Measurements from ENCODE around the gene DHRSX. TPM values are rescaled to one million over a fixed set of nuclear protein-coding genes. Genes with fewer than 3 reads are reported as not detected.

Gene DHRSX
- polyA plus RNA-seq, 2 donors: 2.5 to 5.9 TPM

DNA sequence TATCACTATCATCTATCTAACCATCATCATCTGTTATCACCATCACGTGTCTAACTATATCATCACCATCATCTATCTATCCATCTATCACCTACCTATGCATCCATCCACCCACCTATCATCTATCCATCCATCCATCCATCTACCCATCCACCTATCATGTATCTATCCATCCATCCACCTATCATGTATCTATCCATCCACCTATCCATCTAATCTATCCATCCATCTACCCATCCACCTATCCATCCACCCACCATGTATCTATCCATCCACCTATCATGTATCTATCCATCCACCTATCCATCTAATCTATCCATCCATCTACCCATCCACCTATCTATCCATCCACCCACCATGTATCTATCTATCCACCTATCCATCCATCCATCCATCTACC, 316.7 kb downstream of the DHRSX start:
- no peaks in the 10 kb centered on the region for H3K4me1 ChIP-seq (ENCODE audit: control insufficient read depth in 2 of 2, insufficient read depth in 2 of 2, low read length in 1 of 2)
- no peak overlapping the region for H3K4me3 ChIP-seq (ENCODE audit: low read depth in 1 of 2, low read length in 2 of 2)
- no peaks in the 10 kb centered on the region for H3K36me3 ChIP-seq (ENCODE audit: control insufficient read depth in 2 of 2, insufficient read depth in 2 of 2, low read length in 1 of 2)
- H3K9me3 ChIP-seq (ENCODE audit: control insufficient read depth in 2 of 2, insufficient read depth in 1 of 2, low read depth in 1 of 2, low read length in 1 of 2): peaks cover 4 to 5% of the 10 kb centered on the region in 2 donors
- H3K27me3 ChIP-seq (ENCODE audit: control insufficient read depth in 1 of 2, insufficient read depth in 2 of 2, low read length in 2 of 2): no peaks in the 10 kb centered on the region
- 100% methylated on average over 1 of the region's 1 CpG for WGBS, 2 donors
- H3K27ac ChIP-seq (ENCODE audit: low read depth in 2 of 2, low read length in 1 of 2): no peak overlapping the region

DNA sequence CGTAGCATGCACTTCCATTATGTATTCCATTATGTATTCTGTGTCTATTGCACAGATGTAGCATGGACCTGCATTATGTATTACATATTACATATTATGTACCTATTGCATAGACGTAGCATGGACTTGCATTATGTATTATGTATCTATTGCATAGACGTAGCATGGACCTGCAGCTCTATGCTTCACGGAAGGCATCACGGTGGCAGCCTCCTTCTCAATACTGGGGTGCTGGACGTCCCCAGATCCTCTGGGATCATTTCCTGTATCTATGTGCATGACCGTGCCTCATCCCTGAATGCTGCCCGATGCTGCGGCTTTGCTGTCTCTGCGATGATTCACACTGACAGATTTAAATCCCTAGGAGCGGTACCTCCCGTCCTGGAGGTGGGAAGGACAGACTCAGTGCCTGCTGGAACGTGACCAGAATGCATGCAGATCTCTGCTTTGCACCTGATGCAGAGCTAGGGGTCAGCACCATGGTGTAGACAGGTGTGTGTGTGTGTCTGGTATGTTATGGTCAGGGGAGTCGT, 317.5 kb downstream of the DHRSX start:
- H3K27me3 ChIP-seq (ENCODE audit: control insufficient read depth in 1 of 2, insufficient read depth in 2 of 2, low read length in 2 of 2): no peaks in the 10 kb centered on the region
- H3K4me3 ChIP-seq (ENCODE audit: low read depth in 1 of 2, low read length in 2 of 2): no peak overlapping the region
- H3K9me3 ChIP-seq (ENCODE audit: control insufficient read depth in 2 of 2, insufficient read depth in 1 of 2, low read depth in 1 of 2, low read length in 1 of 2): peaks cover 4 to 5% of the 10 kb centered on the region in 2 donors
- H3K4me1 ChIP-seq (ENCODE audit: control insufficient read depth in 2 of 2, insufficient read depth in 2 of 2, low read length in 1 of 2): no peaks in the 10 kb centered on the region
- 55 to 68% methylated on average over 14 of the region's 14 CpGs for WGBS, 2 donors
- no peaks in the 10 kb centered on the region for H3K36me3 ChIP-seq (ENCODE audit: control insufficient read depth in 2 of 2, insufficient read depth in 2 of 2, low read length in 1 of 2)
- no peak overlapping the region for H3K27ac ChIP-seq (ENCODE audit: low read depth in 2 of 2, low read length in 1 of 2)

DNA sequence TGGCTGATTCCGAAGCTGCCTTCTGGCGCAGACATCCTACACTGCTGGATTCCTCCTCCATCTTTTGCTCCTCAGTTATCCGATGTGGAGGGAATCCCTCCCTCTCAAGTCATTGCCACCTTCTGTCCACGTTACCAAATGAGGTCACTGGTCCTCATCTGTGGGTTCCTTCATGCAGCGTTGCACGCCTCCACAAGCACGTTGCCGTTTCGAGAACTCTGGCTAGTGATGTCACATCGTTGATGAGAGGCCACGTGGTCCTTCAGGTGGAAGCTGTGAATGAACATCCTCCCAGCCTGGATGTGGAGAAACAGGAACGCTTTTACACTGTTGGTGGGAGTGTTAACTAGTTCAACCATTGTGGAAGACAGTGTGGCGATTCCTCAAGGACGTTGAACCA, 323.2 kb downstream of the DHRSX start:
- Histone ChIP-seq H3K36me3 (ENCODE audit: control insufficient read depth in 2 of 2, insufficient read depth in 2 of 2, low read length in 1 of 2) (no peaks in the 10 kb centered on the region), H3K4me3 (ENCODE audit: low read depth in 1 of 2, low read length in 2 of 2) (no peak overlapping the region), H3K27ac (ENCODE audit: low read depth in 2 of 2, low read length in 1 of 2) (no peak overlapping the region), H3K9me3 (ENCODE audit: control insufficient read depth in 2 of 2, insufficient read depth in 1 of 2, low read depth in 1 of 2, low read length in 1 of 2) (peaks cover 0 to 2% of the 10 kb centered on the region in 2 donors), H3K4me1 (ENCODE audit: control insufficient read depth in 2 of 2, insufficient read depth in 2 of 2, low read length in 1 of 2) (no peaks in the 10 kb centered on the region), H3K27me3 (ENCODE audit: control insufficient read depth in 1 of 2, insufficient read depth in 2 of 2, low read length in 2 of 2) (no peaks in the 10 kb centered on the region)
- 95% methylated on average over 14 of the region's 14 CpGs for WGBS, 2 donors

DNA sequence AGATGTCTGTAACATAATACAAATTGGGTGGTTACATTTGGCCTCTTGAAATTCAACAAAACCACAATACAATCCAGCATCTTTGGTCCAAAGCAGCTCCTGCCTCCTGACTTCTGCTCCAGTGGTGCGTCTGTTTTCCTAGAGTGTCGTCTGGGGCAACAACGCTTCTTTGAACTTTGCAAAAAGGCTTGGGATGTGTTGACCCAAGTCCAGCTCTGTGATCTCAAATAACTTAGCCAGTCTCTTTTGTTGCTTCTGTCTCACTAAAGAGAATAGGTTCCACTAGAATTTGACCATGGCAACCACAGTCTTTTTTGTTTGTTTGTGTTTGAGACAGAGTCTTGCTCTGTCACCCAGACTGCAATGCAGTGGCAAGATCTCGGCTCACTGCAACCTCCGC, 324.0 kb downstream of the DHRSX start:
- Histone ChIP-seq H3K27me3 (ENCODE audit: control insufficient read depth in 1 of 2, insufficient read depth in 2 of 2, low read length in 2 of 2) (no peaks in the 10 kb centered on the region), H3K36me3 (ENCODE audit: control insufficient read depth in 2 of 2, insufficient read depth in 2 of 2, low read length in 1 of 2) (no peaks in the 10 kb centered on the region), H3K4me1 (ENCODE audit: control insufficient read depth in 2 of 2, insufficient read depth in 2 of 2, low read length in 1 of 2) (no peaks in the 10 kb centered on the region), H3K9me3 (ENCODE audit: control insufficient read depth in 2 of 2, insufficient read depth in 1 of 2, low read depth in 1 of 2, low read length in 1 of 2) (peaks cover 0 to 2% of the 10 kb centered on the region in 2 donors), H3K4me3 (ENCODE audit: low read depth in 1 of 2, low read length in 2 of 2) (no peak overlapping the region), H3K27ac (ENCODE audit: low read depth in 2 of 2, low read length in 1 of 2) (no peak overlapping the region)
- 69 to 85% methylated on average over 5 of the region's 5 CpGs for WGBS, 2 donors

DNA sequence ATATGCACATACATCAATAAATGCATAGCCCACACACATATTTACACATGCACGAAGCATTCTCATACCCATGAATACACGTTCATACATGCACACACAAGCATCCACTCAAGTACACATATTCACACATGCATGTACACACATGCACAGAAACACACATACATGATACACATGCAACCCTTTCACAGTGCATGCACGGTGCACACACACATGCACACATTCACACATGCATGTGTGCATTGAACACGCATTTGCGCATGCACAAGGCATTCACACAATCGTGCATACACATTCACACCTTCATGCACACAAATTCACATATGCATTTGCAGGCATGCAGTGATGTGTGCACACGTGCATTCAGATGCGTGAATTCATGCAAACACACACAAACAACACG, 324.5 kb downstream of the DHRSX start:
- Histone ChIP-seq H3K36me3 (ENCODE audit: control insufficient read depth in 2 of 2, insufficient read depth in 2 of 2, low read length in 1 of 2) (no peaks in the 10 kb centered on the region), H3K9me3 (ENCODE audit: control insufficient read depth in 2 of 2, insufficient read depth in 1 of 2, low read depth in 1 of 2, low read length in 1 of 2) (peaks cover 0 to 2% of the 10 kb centered on the region in 2 donors), H3K4me3 (ENCODE audit: low read depth in 1 of 2, low read length in 2 of 2) (no peak overlapping the region), H3K27ac (ENCODE audit: low read depth in 2 of 2, low read length in 1 of 2) (no peak overlapping the region), H3K4me1 (ENCODE audit: control insufficient read depth in 2 of 2, insufficient read depth in 2 of 2, low read length in 1 of 2) (no peaks in the 10 kb centered on the region), H3K27me3 (ENCODE audit: control insufficient read depth in 1 of 2, insufficient read depth in 2 of 2, low read length in 2 of 2) (no peaks in the 10 kb centered on the region)
- WGBS, 2 donors: 91 to 96% methylated on average over 9 of the region's 9 CpGs

DNA sequence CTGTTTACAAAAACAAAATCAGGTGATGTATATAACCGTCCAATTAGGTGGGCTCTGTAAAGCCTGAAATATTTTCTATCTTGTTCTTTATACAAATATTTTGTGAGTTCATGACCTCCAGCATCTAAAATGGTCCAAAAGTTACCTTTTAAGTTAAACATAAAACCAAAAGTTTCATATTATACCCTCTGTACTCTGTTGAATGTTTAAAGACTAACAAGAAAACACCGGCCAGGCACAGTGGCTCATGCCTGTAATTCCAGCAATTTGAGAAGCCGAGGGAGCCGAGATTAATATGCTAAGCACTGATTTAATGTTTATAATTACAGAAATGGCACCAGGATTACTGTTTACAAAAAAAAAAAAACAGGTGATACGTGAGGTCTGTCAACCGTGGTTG, 328.4 kb downstream of the DHRSX start:
- 58 to 70% methylated on average over 6 of the region's 6 CpGs for WGBS, 2 donors
- H3K4me3 ChIP-seq (ENCODE audit: low read depth in 1 of 2, low read length in 2 of 2): no peak overlapping the region

More for the DNA sequence above, 328.4 kb downstream of the DHRSX start:
- Histone ChIP-seq H3K36me3 (ENCODE audit: control insufficient read depth in 2 of 2, insufficient read depth in 2 of 2, low read length in 1 of 2) (no peaks in the 10 kb centered on the region), H3K27ac (ENCODE audit: low read depth in 2 of 2, low read length in 1 of 2) (no peak overlapping the region), H3K4me1 (ENCODE audit: control insufficient read depth in 2 of 2, insufficient read depth in 2 of 2, low read length in 1 of 2) (no peaks in the 10 kb centered on the region), H3K27me3 (ENCODE audit: control insufficient read depth in 1 of 2, insufficient read depth in 2 of 2, low read length in 2 of 2) (no peaks in the 10 kb centered on the region), H3K9me3 (ENCODE audit: control insufficient read depth in 2 of 2, insufficient read depth in 1 of 2, low read depth in 1 of 2, low read length in 1 of 2) (peaks cover 0 to 2% of the 10 kb centered on the region in 2 donors)

Other genes with a start within 250 kb of the DHRSX start
- gene ZBED1, start within 50 bp of the DHRSX start, polyA plus RNA-seq: 1 to 10 TPM; 6.2 to 8.9 TPM
- gene CD99, start 190.3 kb upstream of the DHRSX start, polyA plus RNA-seq: 100 to 1,000 TPM; 133 to 198 TPM